OCI-M1 (cell line): ENCODE data around the gene ASCC3.

Experiments
- DNase-seq: peaks from one replicate; lab custom pipeline; 2025; lab: John Stamatoyannopoulos, UW

The ASCC3 gene

GRCh38 chr6:100577425-100577824 is 303.7 kb downstream of the ASCC3 start:
- no peak for DNase-seq

- no peak for DNase-seq
These were observed 305.2 kb downstream of the ASCC3 start for GRCh38 chr6:100575921-100576320.

GRCh38 chr6:100574836-100575235 is 306.3 kb downstream of the ASCC3 start:
- no peak for DNase-seq

- peak; percentile 48 for DNase-seq
These were observed 308.0 kb downstream of the ASCC3 start for GRCh38 chr6:100573166-100573565.

GRCh38 chr6:100568255-100568654 is 312.9 kb downstream of the ASCC3 start:
- no peak for DNase-seq

GRCh38 chr6:100566563-100566962 is 314.6 kb downstream of the ASCC3 start:
- DNase-seq = no peak

GRCh38 chr6:100565439-100566104 is 315.6 kb downstream of the ASCC3 start:
- no peak for DNase-seq

- DNase-seq = no peak
These were observed 321.3 kb downstream of the ASCC3 start for GRCh38 chr6:100559859-100560258.

- no peak for DNase-seq
These were observed 326.9 kb downstream of the ASCC3 start for GRCh38 chr6:100554228-100554627.

- no peak for DNase-seq
These were observed 327.9 kb downstream of the ASCC3 start for GRCh38 chr6:100553243-100553642.

- no peak for DNase-seq
These were observed 331.5 kb downstream of the ASCC3 start for GRCh38 chr6:100549406-100550167.

GRCh38 chr6:100538086-100538485 is 343.0 kb downstream of the ASCC3 start:
- no peak for DNase-seq

- no peak for DNase-seq
These were observed 362.5 kb downstream of the ASCC3 start for GRCh38 chr6:100518588-100518987.

- DNase-seq = no peak
These were observed 363.5 kb downstream of the ASCC3 start for GRCh38 chr6:100517633-100518032.

- no peak for DNase-seq
These were observed 364.0 kb downstream of the ASCC3 start for GRCh38 chr6:100517106-100517505.

- no peak for DNase-seq
These were observed 366.5 kb downstream of the ASCC3 start for GRCh38 chr6:100514660-100515059.

- no peak for DNase-seq
These were observed 368.8 kb downstream of the ASCC3 start for GRCh38 chr6:100512203-100512862.

GRCh38 chr6:100509101-100509500 is 372.0 kb downstream of the ASCC3 start:
- DNase-seq = no peak

- no peak for DNase-seq
These were observed 374.5 kb downstream of the ASCC3 start for GRCh38 chr6:100506651-100507050.

- DNase-seq = no peak
These were observed 376.1 kb downstream of the ASCC3 start for GRCh38 chr6:100504786-100505737.

GRCh38 chr6:100503043-100503705 is 378.0 kb downstream of the ASCC3 start:
- DNase-seq = no peak
